Activated naive CD4-positive, alpha-beta T cell treated with Interleukin-2 at 50 U/mL for 16 hours (primary cell): Measurements from ENCODE around the gene PAX2.

ENCODE experiments used
- DNase-seq: peaks from one replicate; pipeline ENCODE4 v3.0.0-alpha.2; 2020

Gene PAX2

GRCh38 chr10:100725071-100725471 lies 20.3 kb upstream of the PAX2 start:
- no peak for DNase-seq

- no peak for DNase-seq
Observed at GRCh38 chr10:100725869-100726426, 19.4 kb upstream of the PAX2 start.

GRCh38 chr10:100727808-100728207 lies 17.6 kb upstream of the PAX2 start:
- DNase-seq = no peak

- DNase-seq = no peak
Observed at GRCh38 chr10:100728928-100729861, 16.2 kb upstream of the PAX2 start.

GRCh38 chr10:100729862-100730724 lies 15.3 kb upstream of the PAX2 start:
- no peak for DNase-seq

GRCh38 chr10:100730725-100731406 lies 14.5 kb upstream of the PAX2 start:
- DNase-seq = no peak

GRCh38 chr10:100731407-100732240 lies 13.8 kb upstream of the PAX2 start:
- DNase-seq = no peak

- DNase-seq = no peak
Observed at GRCh38 chr10:100732241-100732596, 13.2 kb upstream of the PAX2 start.

GRCh38 chr10:100733329-100733728 lies 12.1 kb upstream of the PAX2 start:
- DNase-seq = no peak

GRCh38 chr10:100734295-100735086 lies 10.9 kb upstream of the PAX2 start:
- DNase-seq = no peak

GRCh38 chr10:100735087-100735336 lies 10.4 kb upstream of the PAX2 start:
- DNase-seq = no peak

GRCh38 chr10:100735337-100736143 lies 9.8 kb upstream of the PAX2 start:
- DNase-seq = no peak

- no peak for DNase-seq
Observed at GRCh38 chr10:100736144-100736808, 9.1 kb upstream of the PAX2 start.

- DNase-seq = no peak
Observed at GRCh38 chr10:100736809-100737354, 8.5 kb upstream of the PAX2 start.

- no peak for DNase-seq
Observed at GRCh38 chr10:100737355-100738054, 7.9 kb upstream of the PAX2 start.

GRCh38 chr10:100738055-100738827 lies 7.1 kb upstream of the PAX2 start:
- DNase-seq = no peak

- DNase-seq = no peak
Observed at GRCh38 chr10:100739517-100740368, 5.6 kb upstream of the PAX2 start.
